GM21737 (cell line): Measurements from ENCODE around the gene INO80C.

Experiments used
- ATAC-seq: cut with Tn5 transposase; IDR thresholded peaks from one replicate; pipeline ENCODE4 v1.9.1; 2021; ENCODE audit warnings: mild to moderate bottlenecking, moderate library complexity; ENCODE audit not compliant: unreplicated experiment

The INO80C gene

GRCh38 chr18:35513181-35513936 is 15.6 kb upstream of the INO80C start:
- no peak for ATAC-seq

- no peak for ATAC-seq
Observed at GRCh38 chr18:35512761-35513160, 15.0 kb upstream of the INO80C start.

- no peak for ATAC-seq
Observed at GRCh38 chr18:35511833-35512232, 14.1 kb upstream of the INO80C start.

- ATAC-seq = peak; percentile 73
Observed at GRCh38 chr18:35511428-35511827, 13.7 kb upstream of the INO80C start.

GRCh38 chr18:35510076-35510651 is 12.4 kb upstream of the INO80C start:
- no peak for ATAC-seq

- no peak for ATAC-seq
Observed at GRCh38 chr18:35508746-35509338, 11.1 kb upstream of the INO80C start.

- no peak for ATAC-seq
Observed at GRCh38 chr18:35508030-35508429, 10.3 kb upstream of the INO80C start.

- ATAC-seq = no peak
Observed at GRCh38 chr18:35507623-35508022, 9.9 kb upstream of the INO80C start.

- ATAC-seq = no peak
Observed at GRCh38 chr18:35507192-35507591, 9.4 kb upstream of the INO80C start.

GRCh38 chr18:35506024-35506712 is 8.4 kb upstream of the INO80C start:
- no peak for ATAC-seq

GRCh38 chr18:35504996-35505395 is 7.2 kb upstream of the INO80C start:
- no peak for ATAC-seq

GRCh38 chr18:35502052-35502451 is 4.3 kb upstream of the INO80C start:
- ATAC-seq = no peak

- ATAC-seq = no peak
Observed at GRCh38 chr18:35501369-35501768, 3.6 kb upstream of the INO80C start.

GRCh38 chr18:35500113-35500512 is 2.4 kb upstream of the INO80C start:
- ATAC-seq = no peak

GRCh38 chr18:35497027-35497369 is 762 bp downstream of the INO80C start:
- no peak for ATAC-seq

GRCh38 chr18:35495536-35496314 is 2.0 kb downstream of the INO80C start:
- no peak for ATAC-seq

GRCh38 chr18:35494251-35495220 is 3.2 kb downstream of the INO80C start:
- ATAC-seq = no peak

GRCh38 chr18:35491700-35492077 is 6.1 kb downstream of the INO80C start:
- no peak for ATAC-seq

- ATAC-seq = no peak
Observed at GRCh38 chr18:35490894-35491699, 6.7 kb downstream of the INO80C start.
